ENCODE measurements around the gene CMIP. TPM values are rescaled to one million over a fixed set of nuclear protein-coding genes. Genes with fewer than 3 reads are reported as not detected.
A peak's percentile ranks its signal among the peaks of the same experiment; 100 is the strongest.

The CMIP gene
- total RNA-seq, 2 experiments from 2014 or later = 35.0 to 36.6 TPM

DNA sequence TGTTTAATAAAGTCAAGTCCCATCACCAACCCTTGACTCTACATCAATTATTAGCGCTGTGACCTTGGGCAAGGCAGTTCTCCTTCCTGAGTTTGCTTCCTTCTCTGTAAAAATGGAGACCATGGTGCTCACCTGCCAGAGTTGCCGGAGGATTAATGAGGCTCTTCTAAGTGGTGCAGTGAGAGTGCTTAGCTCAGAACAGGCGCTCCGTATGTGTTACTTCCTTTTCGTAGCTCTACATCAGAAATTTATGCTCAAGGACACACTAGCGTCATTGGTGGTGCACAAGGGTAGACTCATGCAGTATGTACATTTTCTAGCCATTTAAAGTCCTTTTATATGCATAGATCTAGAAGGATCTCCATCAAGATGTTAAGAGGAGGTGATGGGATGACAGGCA, 17.4 kb upstream of the CMIP start:
- peaks cover 14% of the 10 kb centered on the region for H3K4me1 Mint-ChIP-seq (ENCODE audit: low read depth)
- no peak overlapping the region for H3K27ac Mint-ChIP-seq
- no peak overlapping the region for H3K4me3 Mint-ChIP-seq
- intact Hi-C loops (cut with micrococcal nuclease) = no loop called here
- no peaks in the 10 kb centered on the region for H3K9me3 Mint-ChIP-seq
- no peaks in the 10 kb centered on the region for H3K27me3 Mint-ChIP-seq
- CTCF ChIA-PET = no interaction called here
- no peaks in the 10 kb centered on the region for H3K36me3 Mint-ChIP-seq
- POLR2A ChIA-PET = interaction anchor here (0.7 kb wide), 1 partner anchor 76 kb away, joined by 3 read pairs; no protein-coding TSS in a partner anchor
- no peak for DNase-seq

DNA sequence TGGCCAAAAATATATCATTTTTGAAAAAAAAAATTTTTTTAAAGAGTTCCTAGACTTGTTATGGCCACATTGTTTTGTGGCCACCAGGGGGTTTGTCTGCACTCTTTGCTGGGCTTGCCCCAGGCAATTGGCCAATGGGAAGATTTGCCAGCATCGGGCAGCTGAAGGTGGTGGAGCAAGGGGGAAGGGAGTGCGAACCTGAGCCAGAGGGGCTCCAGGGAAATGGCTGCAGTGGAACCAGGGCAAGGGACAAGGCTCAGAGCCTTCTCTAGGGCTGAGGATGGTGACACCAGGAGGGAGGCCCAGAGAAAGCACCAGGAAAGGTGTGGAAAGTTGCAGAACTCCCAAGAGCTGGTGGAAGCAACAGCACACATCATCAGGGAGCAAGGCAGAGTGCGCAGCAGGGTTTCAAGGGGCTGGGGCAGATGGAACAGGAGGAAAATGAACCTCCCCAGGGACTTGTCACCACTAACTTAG, 15.5 kb upstream of the CMIP start:
- no peaks in the 10 kb centered on the region for H3K27me3 Mint-ChIP-seq
- H3K9me3 Mint-ChIP-seq = no peaks in the 10 kb centered on the region
- intact Hi-C loops (cut with micrococcal nuclease) = no loop called here
- no peaks in the 10 kb centered on the region for H3K36me3 Mint-ChIP-seq
- ChIA-PET POLR2A (no interaction called here), CTCF (interaction anchor here (1.1 to 1.3 kb wide), 3 partner anchors 10 to 290 kb away, joined by 3 read pairs; no protein-coding TSS in a partner anchor)
- H3K4me3 Mint-ChIP-seq = no peak overlapping the region
- no peak overlapping the region for H3K27ac Mint-ChIP-seq
- DNase-seq = peak; percentile 27
- peaks cover 14% of the 10 kb centered on the region for H3K4me1 Mint-ChIP-seq (ENCODE audit: low read depth)

DNA sequence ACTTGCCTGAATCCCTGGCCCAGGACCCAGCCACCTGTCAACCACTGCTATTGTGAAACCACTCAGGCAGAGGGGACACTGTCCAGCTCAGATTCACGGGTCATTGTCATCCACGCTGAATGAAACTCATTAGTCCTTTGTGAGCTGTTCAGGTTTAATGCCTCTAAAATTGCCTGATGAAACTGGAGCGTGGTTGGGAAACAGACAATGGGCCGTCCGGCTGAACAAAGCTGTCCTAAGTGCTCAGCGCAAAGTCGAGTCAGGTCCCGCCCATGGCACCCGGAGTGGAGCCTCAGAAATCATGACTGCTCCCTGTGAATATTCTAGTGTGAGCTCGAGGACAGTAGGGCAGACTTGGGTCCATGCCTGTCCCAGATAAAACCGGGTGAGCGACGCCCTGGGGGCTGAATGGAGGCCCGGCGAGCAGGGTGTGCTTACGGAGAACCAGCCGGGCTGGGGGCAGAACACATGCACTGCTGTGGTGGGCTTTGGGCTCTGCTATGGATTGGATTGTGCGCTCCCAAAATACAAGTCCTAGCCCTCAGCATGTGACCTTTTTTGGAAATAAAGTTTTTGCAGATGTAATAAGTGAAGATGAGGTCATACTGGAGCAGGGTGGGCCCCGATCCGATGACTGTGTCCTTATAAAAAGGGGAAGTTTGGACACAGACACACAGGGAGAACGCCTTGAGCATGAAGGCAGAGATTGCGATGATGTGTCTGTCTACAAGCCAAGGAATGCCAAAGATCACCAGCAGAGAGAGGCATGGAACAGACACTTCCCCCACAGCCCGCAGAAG, 12.9 kb upstream of the CMIP start:
- POLR2A ChIA-PET = no interaction called here

DNA sequence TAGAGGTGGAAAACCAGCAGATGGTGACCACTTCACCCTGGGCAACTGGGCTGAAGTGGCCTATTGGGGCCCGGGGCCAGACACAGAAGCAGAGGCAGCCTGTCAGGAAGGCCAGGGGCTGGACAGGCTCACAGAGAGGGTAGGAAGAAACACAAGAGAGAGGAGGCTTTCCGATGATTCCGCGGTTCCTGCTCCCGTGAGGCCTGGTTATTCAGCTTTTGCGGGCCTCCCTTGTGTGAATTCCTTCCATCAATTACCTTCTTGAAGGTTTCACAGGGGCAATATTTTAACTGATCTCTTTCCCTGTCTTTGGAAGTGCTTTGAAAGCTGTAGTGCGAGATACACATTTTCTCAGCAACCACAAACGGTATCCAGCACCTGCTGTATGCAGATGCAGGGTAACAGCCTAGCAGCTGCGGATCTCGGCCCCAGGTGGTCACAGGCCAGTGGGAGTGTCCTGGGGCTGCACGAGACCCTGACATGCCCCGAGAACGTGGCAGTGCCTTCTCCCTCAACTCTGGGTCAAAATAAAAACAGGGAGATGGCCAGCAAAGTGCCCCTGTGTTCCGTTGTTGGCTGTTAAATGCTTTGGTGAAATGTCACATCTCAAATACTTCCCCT, 11.6 kb upstream of the CMIP start:
- Mint-ChIP-seq H3K36me3 (no peaks in the 10 kb centered on the region), H3K4me3 (no peak overlapping the region), H3K27me3 (peaks cover 3% of the 10 kb centered on the region), H3K27ac (no peak overlapping the region), H3K9me3 (no peaks in the 10 kb centered on the region), H3K4me1 (ENCODE audit: low read depth) (peaks cover 2% of the 10 kb centered on the region)
- ChIA-PET CTCF (interaction anchor here (1.4 kb wide), 1 partner anchor 297 kb away, joined by 3 read pairs; no protein-coding TSS in a partner anchor), POLR2A (interaction anchor here (0.6 kb wide), 1 partner anchor 121 kb away, joined by 3 read pairs; no protein-coding TSS in a partner anchor)
- DNase-seq = no peak
- intact Hi-C loops (cut with micrococcal nuclease) = no loop called here

More for the DNA sequence above, 12.9 kb upstream of the CMIP start:
- H3K4me3 Mint-ChIP-seq = no peak overlapping the region
- CTCF ChIA-PET = no interaction called here
- H3K4me1 Mint-ChIP-seq (ENCODE audit: low read depth) = peaks cover 2% of the 10 kb centered on the region
- DNase-seq = no peak
- H3K9me3 Mint-ChIP-seq = no peaks in the 10 kb centered on the region
- H3K27ac Mint-ChIP-seq = no peak overlapping the region
- no peaks in the 10 kb centered on the region for H3K36me3 Mint-ChIP-seq
- peaks cover 3% of the 10 kb centered on the region for H3K27me3 Mint-ChIP-seq
- intact Hi-C loops (cut with micrococcal nuclease) = no loop called here

DNA sequence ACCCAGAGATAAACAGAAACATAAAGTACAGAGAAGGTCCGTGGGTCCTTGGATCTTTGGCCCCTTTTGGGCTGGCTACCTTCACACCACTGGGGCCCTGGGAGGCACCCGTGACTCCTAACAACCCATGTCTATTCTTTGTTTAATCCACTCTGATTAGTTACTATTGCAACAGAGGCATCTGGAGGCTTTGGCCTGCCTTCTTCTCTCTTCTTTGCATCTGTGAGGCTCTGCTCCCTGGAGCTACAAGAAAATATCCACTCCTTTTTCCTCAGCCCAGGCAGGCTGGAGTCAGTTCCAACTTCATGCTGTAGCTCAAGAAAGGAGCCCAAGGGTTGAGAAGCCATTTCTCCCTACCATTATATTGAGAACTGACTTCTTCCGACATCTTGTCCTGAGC, 9.5 kb upstream of the CMIP start:
- intact Hi-C loops (cut with micrococcal nuclease) = no loop called here
- ChIA-PET CTCF (no interaction called here), POLR2A (no interaction called here)
- Mint-ChIP-seq H3K27me3 (peaks cover 6% of the 10 kb centered on the region), H3K4me3 (no peak overlapping the region), H3K4me1 (ENCODE audit: low read depth) (peaks cover 2% of the 10 kb centered on the region), H3K9me3 (no peaks in the 10 kb centered on the region), H3K27ac (no peak overlapping the region), H3K36me3 (no peaks in the 10 kb centered on the region)
- DNase-seq = no peak

DNA sequence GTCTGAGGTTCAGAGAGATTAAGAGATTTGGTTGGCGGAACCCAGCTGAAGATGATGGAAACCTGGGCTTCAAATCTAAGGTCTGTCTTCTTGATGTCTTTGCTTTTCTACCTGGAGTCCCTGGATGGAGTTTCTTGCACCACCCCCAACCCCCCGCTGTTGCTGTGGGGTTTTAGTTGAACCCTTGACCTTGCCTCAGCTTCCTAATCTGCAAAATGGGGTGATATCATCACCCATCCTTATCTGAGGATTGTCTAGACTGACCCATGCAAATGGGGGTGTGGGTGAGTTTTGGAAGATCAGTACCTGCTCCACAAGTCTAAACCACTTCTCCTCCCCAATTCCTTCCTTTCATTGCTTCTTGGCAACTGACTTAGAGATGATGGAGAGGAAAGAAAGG, 9.0 kb upstream of the CMIP start:
- peaks cover 2% of the 10 kb centered on the region for H3K4me1 Mint-ChIP-seq (ENCODE audit: low read depth)
- no peaks in the 10 kb centered on the region for H3K36me3 Mint-ChIP-seq
- intact Hi-C loops (cut with micrococcal nuclease) = no loop called here
- CTCF ChIA-PET = no interaction called here
- H3K27me3 Mint-ChIP-seq = peaks cover 6% of the 10 kb centered on the region
- H3K9me3 Mint-ChIP-seq = no peaks in the 10 kb centered on the region
- H3K27ac Mint-ChIP-seq = no peak overlapping the region
- no peak for DNase-seq
- no peak overlapping the region for H3K4me3 Mint-ChIP-seq
- POLR2A ChIA-PET = no interaction called here

DNA sequence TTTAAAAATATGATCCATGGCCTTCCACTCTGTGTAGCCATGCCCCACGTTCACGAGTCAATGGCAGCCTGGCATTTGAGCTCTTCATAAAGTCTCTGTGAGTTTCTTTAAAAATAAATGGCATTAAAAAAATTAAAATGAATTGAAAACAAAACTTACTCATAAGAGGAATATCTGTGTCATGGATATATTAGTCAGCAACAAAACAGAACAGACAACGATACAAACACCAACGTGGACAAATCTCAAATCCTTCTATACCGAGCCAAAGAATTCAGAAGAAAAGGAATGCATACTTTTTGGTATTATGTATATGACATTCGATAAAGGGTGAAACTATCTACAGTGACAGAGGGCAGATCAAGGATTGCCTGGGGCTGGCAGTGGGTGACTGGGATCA, 8.2 kb upstream of the CMIP start:
- Mint-ChIP-seq H3K27ac (no peak overlapping the region), H3K27me3 (peaks cover 6% of the 10 kb centered on the region), H3K4me1 (ENCODE audit: low read depth) (no peaks in the 10 kb centered on the region), H3K9me3 (no peaks in the 10 kb centered on the region), H3K4me3 (no peak overlapping the region), H3K36me3 (no peaks in the 10 kb centered on the region)
- ChIA-PET CTCF (no interaction called here), POLR2A (no interaction called here)
- DNase-seq = no peak
- intact Hi-C loops (cut with micrococcal nuclease) = no loop called here

DNA sequence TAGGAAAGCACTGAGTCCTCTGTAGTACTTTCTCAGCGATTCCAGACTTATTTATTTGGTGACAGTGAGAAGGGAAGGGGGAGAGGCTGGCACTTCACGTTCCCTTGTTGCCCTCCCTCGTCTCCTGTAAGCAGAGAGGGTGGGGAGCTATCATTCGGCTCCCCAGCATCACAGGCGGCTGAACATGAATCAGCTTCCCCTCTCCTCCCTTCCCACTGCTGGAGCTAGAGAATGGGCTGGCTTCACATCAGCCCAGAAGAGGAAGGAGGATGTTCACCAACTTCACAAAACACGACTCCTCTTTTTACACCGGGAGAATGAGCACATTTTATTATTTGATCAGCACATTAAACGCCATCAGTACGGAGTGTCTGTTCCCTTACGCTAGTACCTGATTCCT, 6.7 kb upstream of the CMIP start:
- intact Hi-C loops (cut with micrococcal nuclease) = no loop called here
- no peak for DNase-seq
- ChIA-PET POLR2A (no interaction called here), CTCF (no interaction called here)
- Mint-ChIP-seq H3K36me3 (no peaks in the 10 kb centered on the region), H3K4me3 (no peak overlapping the region), H3K27me3 (peaks cover 6% of the 10 kb centered on the region), H3K9me3 (no peaks in the 10 kb centered on the region), H3K27ac (no peak overlapping the region), H3K4me1 (ENCODE audit: low read depth) (no peaks in the 10 kb centered on the region)

DNA sequence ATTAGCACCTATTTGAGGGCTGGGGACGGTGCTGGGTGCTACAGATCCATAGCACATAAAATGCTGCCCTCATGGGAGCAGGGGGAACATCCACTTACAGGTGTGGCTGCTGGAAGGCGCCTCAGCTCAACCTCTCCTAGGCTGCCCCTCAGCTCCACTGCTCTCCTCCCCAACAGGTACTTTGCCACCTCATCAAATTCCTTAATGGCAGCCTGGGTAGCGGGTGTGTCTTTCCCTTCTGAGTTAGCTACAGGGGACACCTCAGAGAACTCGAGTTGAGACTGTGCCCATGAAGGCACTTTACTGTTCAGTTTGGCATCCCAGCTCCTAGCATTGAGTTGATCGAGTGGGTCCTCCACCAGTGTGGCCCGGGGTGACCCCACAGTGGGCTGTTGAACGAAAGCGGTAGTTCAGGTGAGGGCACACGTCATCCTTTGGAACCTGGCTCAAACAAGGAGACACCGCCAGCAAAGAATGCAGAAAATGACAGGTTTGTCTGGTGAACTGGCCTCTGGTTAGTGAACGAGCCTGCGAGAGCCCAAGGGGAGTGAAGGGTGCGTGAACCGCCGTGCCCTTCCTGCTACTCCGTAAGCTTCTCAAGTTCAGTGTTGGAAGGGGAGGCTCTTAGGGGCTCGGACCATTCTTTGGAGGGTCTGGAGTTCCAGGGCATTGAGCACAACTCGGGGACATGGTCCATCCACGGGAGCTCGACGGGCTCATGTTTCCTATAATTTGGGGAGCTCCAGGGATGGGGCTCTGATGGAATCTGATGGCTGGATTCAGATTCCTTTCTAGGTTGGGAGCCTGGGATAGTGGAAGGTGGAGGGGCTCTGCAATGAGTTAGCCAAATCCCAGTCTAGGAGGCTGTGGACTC, 3.5 kb upstream of the CMIP start:
- H3K27ac Mint-ChIP-seq = no peak overlapping the region
- H3K4me3 Mint-ChIP-seq = no peak overlapping the region
- intact Hi-C loops (cut with micrococcal nuclease) = loop anchor here (5.0 kb wide), 2 partner anchors 176 to 276 kb away; no protein-coding TSS in a partner anchor
- no peaks in the 10 kb centered on the region for H3K9me3 Mint-ChIP-seq
- H3K4me1 Mint-ChIP-seq (ENCODE audit: low read depth) = peaks cover 5% of the 10 kb centered on the region
- H3K36me3 Mint-ChIP-seq = peaks cover 4% of the 10 kb centered on the region
- CTCF ChIA-PET = interaction anchor here (1.4 kb wide), 1 partner anchor 10 kb away, joined by 5 read pairs; no protein-coding TSS in a partner anchor
- no peak for DNase-seq
- H3K27me3 Mint-ChIP-seq = peaks cover 6% of the 10 kb centered on the region
- POLR2A ChIA-PET = no interaction called here

DNA sequence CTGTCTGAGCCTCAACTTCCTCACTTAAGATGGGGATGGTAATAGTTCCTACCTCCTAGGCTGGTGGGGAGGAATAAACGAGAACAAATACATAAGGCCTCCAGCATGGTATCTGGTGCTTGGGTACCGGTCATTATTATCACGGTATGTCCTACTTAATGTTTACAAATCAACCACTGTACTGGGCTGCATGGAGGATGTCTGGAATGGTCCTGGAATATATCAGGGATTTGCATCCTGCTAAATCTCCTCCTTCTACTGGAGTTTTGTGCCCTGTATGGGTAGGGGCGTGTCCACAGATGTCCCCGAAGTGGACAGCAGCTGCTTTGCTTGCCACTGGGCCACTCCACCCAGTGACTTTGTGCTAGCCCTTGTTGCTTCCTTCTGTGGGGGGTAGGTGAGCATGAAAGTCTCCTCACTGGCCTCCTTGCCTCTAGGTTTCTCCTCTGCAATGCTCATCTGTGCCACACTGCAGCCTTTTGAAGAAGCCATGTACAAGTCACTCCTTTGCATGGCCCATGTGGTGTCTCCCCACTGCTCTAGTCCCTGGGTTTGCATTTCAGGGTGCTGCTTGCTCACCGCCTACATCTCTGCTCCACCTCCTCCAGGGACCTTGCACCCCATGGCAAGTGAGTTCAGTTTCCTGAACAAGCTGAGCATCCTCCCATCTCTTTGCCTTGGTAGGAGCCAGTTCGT, 2.2 kb upstream of the CMIP start:
- DNase-seq = no peak
- peaks cover 5% of the 10 kb centered on the region for H3K36me3 Mint-ChIP-seq
- intact Hi-C loops (cut with micrococcal nuclease) = loop anchor here (5.0 kb wide), 2 partner anchors 175 to 275 kb away; no protein-coding TSS in a partner anchor
- peaks cover 3% of the 10 kb centered on the region for H3K27me3 Mint-ChIP-seq
- ChIA-PET CTCF (no interaction called here), POLR2A (no interaction called here)
- no peaks in the 10 kb centered on the region for H3K9me3 Mint-ChIP-seq
- no peak overlapping the region for H3K4me3 Mint-ChIP-seq
- peaks cover 18% of the 10 kb centered on the region for H3K4me1 Mint-ChIP-seq (ENCODE audit: low read depth)
- H3K27ac Mint-ChIP-seq = no peak overlapping the region

DNA sequence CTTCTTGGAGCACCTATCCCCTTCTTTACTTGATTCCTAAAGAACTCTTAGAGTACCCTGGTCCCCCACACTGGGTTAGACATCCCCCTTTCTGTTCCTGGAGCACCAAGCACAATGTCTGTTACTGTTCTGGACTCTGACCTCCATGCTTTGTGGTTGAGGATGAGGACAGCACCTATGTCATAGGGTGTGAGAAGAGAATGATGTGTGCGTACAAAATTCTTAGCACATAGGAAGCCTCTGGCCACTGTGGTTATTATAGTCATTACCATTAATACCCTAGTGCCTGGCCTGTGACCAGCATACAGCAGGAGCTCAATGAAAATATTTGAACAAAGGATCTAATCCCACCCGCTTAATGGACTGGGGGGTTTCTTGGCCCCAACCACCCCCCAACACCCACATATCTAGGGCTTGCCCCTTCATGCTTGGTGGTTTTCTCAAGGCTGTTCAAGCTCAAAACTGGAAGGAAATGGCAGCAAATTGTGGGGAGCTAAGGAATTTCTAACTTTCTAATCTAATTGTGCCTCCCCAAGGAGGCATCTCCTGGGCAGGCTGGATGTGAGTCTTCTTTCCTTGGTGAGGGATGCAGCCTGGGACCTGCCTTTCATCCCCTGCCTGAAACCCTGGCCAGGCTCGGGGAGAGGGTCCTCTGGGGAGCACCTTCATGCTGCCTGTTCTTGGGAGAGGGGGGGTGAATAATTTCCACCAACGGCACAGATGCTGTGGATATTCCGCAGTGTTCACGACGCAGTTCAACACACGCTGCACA, 1.5 kb upstream of the CMIP start:
- H3K27me3 Mint-ChIP-seq = peaks cover 3% of the 10 kb centered on the region
- no peak for DNase-seq
- CTCF ChIA-PET = no interaction called here
- peaks cover 5% of the 10 kb centered on the region for H3K36me3 Mint-ChIP-seq
- POLR2A ChIA-PET = no interaction called here
- H3K9me3 Mint-ChIP-seq = no peaks in the 10 kb centered on the region
- intact Hi-C loops (cut with micrococcal nuclease) = loop anchor here (5.0 kb wide), 2 partner anchors 174 to 274 kb away; no protein-coding TSS in a partner anchor
- peak overlapping the region; percentile 74 for H3K4me3 Mint-ChIP-seq
- H3K4me1 Mint-ChIP-seq (ENCODE audit: low read depth) = peaks cover 23% of the 10 kb centered on the region
- H3K27ac Mint-ChIP-seq = peak overlapping the region; percentile 46
